K562 (cell line): Measurements from ENCODE around the gene MRPS18B. TPM values are rescaled to one million over a fixed set of nuclear protein-coding genes. Genes with fewer than 3 reads are reported as not detected.

ENCODE experiments used
- CBX5 ChIP-seq: IDR thresholded peaks from 2 replicates; pipeline ENCODE4 v1.6.1; 2014; ENCODE audit warnings: low read depth, borderline replicate concordance
- EP400 ChIP-seq: fragments of 450-650 bp; IDR thresholded peaks from 2 replicates; pipeline ENCODE4 v1.6.1; 2017; ENCODE audit warnings: antibody characterized with exemption, mild to moderate bottlenecking, moderate library complexity
- FOXA1 ChIP-seq: fragments of 450-650 bp; IDR thresholded peaks from 2 replicates; pipeline ENCODE4 v1.6.1; 2016; ENCODE audit warnings: mild to moderate bottlenecking, borderline replicate concordance
- GABPB2 ChIP-seq: fragments of 250-450 bp; sonication (Bioruptor Pico); conservative IDR thresholded peaks from 2 replicates; pipeline ENCODE4 v1.5.1; 2021; ENCODE audit warnings: mild to moderate bottlenecking
- HMG20A ChIP-seq: fragments of 450-650 bp; formaldehyde crosslinking; conservative IDR thresholded peaks from 2 replicates; pipeline ENCODE4 v1.4.0; 2020; ENCODE audit warnings: mild to moderate bottlenecking, mixed read lengths
- ILF3 ChIP-seq: fragments of 450-650 bp; IDR thresholded peaks from 2 replicates; pipeline ENCODE4 v1.6.1; 2018; ENCODE audit warnings: antibody characterized with exemption, mild to moderate bottlenecking, moderate library complexity, borderline replicate concordance
- MXI1 ChIP-seq: IDR thresholded peaks from 2 replicates; pipeline ENCODE4 v1.6.1; 2011; ENCODE audit warnings: low read depth, mild to moderate bottlenecking, improper control_type of control experiment, low read length
- MYNN ChIP-seq, 2 experiments: sonication (generic); formaldehyde crosslinking in 1 of 2; IDR thresholded peaks; 2 replicates each; pipeline versions ENCODE4 v1.5.0 to v1.6.1; 2016 to 2020; ENCODE audit warnings: antibody characterized with exemption in 1 of 2, missing genetic modification reagents in 1 of 2
- NFATC3 ChIP-seq: fragments of 450-650 bp; IDR thresholded peaks from 2 replicates; pipeline ENCODE4 v1.6.1; 2017; ENCODE audit warnings: mild to moderate bottlenecking
- NONO ChIP-seq, 2 experiments: fragments of 200-400 bp in 1 of 2; fragments of 450-650 bp in 1 of 2; formaldehyde crosslinking in 1 of 2; IDR thresholded peaks; 2 replicates each; pipeline ENCODE4 v1.6.1; 2017; ENCODE audit warnings: low read depth in 2 of 2, mild to moderate bottlenecking in 2 of 2, moderate library complexity in 2 of 2, low read length in 1 of 2
- RCOR1 ChIP-seq, 2 experiments: IDR thresholded peaks; 2 replicates each; pipeline ENCODE4 v1.6.1; 2012; ENCODE audit warnings: low read depth in 2 of 2, low read length in 2 of 2, borderline replicate concordance in 1 of 2, improper control_type of control experiment in 1 of 2
- RFX5 ChIP-seq: IDR thresholded peaks from 2 replicates; pipeline ENCODE4 v1.6.1; 2011; ENCODE audit warnings: low read depth, mild to moderate bottlenecking, improper control_type of control experiment, low read length
- SNRNP70 ChIP-seq: fragments of 200-400 bp; formaldehyde crosslinking; optimal IDR thresholded peaks from 2 replicates; pipeline ENCODE3; 2017; ENCODE audit warnings: low read depth, low read length
- WHSC1 ChIP-seq: IDR thresholded peaks from one replicate; pipeline ENCODE4 v1.6.1; 2012; ENCODE audit warnings: low read length, control low read depth, inconsistent platforms
- XRCC3 ChIP-seq: fragments of 450-650 bp; IDR thresholded peaks from 2 replicates; pipeline ENCODE4 v1.6.1; 2017; ENCODE audit warnings: mild to moderate bottlenecking, moderate library complexity
- ZNF274 ChIP-seq: IDR thresholded peaks from 2 replicates; pipeline ENCODE4 v1.6.1; 2011; ENCODE audit warnings: low read depth, mild to moderate bottlenecking, low read length, moderate library complexity, borderline replicate concordance
- ZNF436 ChIP-seq: fragments of 250-450, 450-650 bp; sonication (Bioruptor Pico); formaldehyde crosslinking; IDR thresholded peaks from 2 replicates; pipeline ENCODE4 v1.7.0; 2020; ENCODE audit warnings: mild to moderate bottlenecking
- polyA plus RNA-seq, 8 experiments: library from polyadenylated mRNA; depleted of rRNA in 4 of 8; stranded (reverse) in 5 of 8; unstranded in 3 of 8; fragments of >200 nt; fragmentation: Nextera tagmentation in 2 of 8; fragmentation: Illumina TruSeq in 1 of 8; extraction: Ambion mirVana in 2 of 8; extraction: Trizol in 1 of 8; gene quantifications; 2 replicates each; pipeline versions ENCODE4 v1.2.1 to v1.2.3, GENCODE V29; 2011 to 2014; ENCODE audit warnings: inconsistent platforms in 1 of 8, missing spikeins in 1 of 8
- total RNA-seq, 7 experiments: library from RNA; depleted of rRNA in 6 of 7; stranded (reverse); fragments of >200 nt in 6 of 7; fragmentation: Illumina TruSeq in 2 of 7; extraction: Trizol in 2 of 7; gene quantifications; 2 replicates each; pipeline versions ENCODE4 v1.2.1 to v1.2.3, GENCODE V29; 2011 to 2021; ENCODE audit warnings: low replicate concordance in 1 of 7
- TF ChIP-seq, protein P1 (sequence below): fragments of 450-650 bp; formaldehyde crosslinking; IDR thresholded peaks from 2 replicates; pipeline ENCODE4 v1.4.0; 2022; ENCODE audit warnings: missing genetic modification characterization
- TF ChIP-seq, protein P2 (sequence below): fragments of 200-800 bp; sonication (Bioruptor generic); IDR thresholded peaks from 2 replicates; pipeline ENCODE4 v1.6.1; 2017; ENCODE audit warnings: missing genetic modification characterization, missing compliant biosample characterization
- TF ChIP-seq, protein P3 (sequence below), 2 experiments: IDR thresholded peaks in 1 of 2; conservative IDR thresholded peaks in 1 of 2; 2 replicates each; pipeline ENCODE4 v1.6.1; 2016; ENCODE audit warnings: low read depth in 2 of 2, mild to moderate bottlenecking in 1 of 2, missing compliant biosample characterization in 1 of 2, missing genetic modification characterization in 1 of 2, moderate library complexity in 1 of 2
- TF ChIP-seq, protein P4 (sequence below): fragments of 450-650 bp; IDR thresholded peaks from 2 replicates; pipeline ENCODE4 v1.6.1; 2016; ENCODE audit warnings: low read depth, mild to moderate bottlenecking, moderate library complexity
- TF ChIP-seq, protein P5 (sequence below): fragments of 450-650 bp; formaldehyde crosslinking; conservative IDR thresholded peaks from 2 replicates; pipeline ENCODE4 v1.4.0; 2022; ENCODE audit warnings: mild to moderate bottlenecking, missing genetic modification characterization

The MRPS18B gene
- total and polyA plus RNA-seq, 9 of the 15 experiments (the other 6 are each of a cell fraction or from before 2014, with no cell fraction given): 132 to 383 (median 178) TPM

DNA sequence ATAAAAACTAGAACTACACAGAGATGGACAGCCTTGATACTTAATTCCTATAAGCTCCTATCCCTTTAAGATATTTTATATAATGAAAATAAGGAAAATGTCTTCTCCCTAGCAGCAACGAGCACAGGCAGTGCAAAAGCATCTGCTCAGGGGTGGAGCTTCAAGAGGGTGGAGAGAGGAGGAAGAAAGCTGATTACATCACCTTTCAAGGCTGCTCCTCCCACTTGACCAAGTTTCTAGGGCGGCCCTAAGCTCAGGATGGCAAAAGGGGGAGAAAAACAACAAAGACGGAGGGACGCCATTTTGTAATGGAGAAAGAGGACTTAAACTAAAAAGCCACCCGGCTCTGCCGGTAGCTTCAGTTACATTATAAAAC, 2.8 kb upstream of the MRPS18B start (continued):
- TF ChIP-seq MYNN (IDR thresholded peaks at IDR 0.05) (peak; percentile 51; the same call in 1 of the 2 replicates), MYNN (CRISPR knock-in tag; IDR thresholded peaks at IDR 0.05) (no peak), RFX5 (no peak), WHSC1 (no peak), CBX5 (no peak), ILF3 (no peak; the same call in 1 of the 2 replicates), EP400 (peak; percentile 95), GABPB2 (CRISPR knock-in tag) (no peak), NONO (IDR thresholded peaks at IDR 0.05; ENCODE audit: low read depth in 2 of 2, low read length in 1 of 2) (no peak), XRCC3 (no peak), NFATC3 (no peak), SNRNP70 (no peak), HMG20A (CRISPR knock-in tag) (no peak), MXI1 (peak; percentile 55; the same call in 1 of the 2 replicates), ZNF436 (CRISPR knock-in tag) (no peak; the same call in 1 of the 2 replicates), FOXA1 (no peak), RCOR1 (IDR thresholded peaks at IDR 0.05; ENCODE audit: borderline replicate concordance in 1 of 2, low read depth in 2 of 2, low read length in 2 of 2) (peak in 1 of 2 experiments; percentile 70; a peak in 1 of 4 replicates), ZNF274 (no peak)
- TF ChIP-seq, protein P1, sequence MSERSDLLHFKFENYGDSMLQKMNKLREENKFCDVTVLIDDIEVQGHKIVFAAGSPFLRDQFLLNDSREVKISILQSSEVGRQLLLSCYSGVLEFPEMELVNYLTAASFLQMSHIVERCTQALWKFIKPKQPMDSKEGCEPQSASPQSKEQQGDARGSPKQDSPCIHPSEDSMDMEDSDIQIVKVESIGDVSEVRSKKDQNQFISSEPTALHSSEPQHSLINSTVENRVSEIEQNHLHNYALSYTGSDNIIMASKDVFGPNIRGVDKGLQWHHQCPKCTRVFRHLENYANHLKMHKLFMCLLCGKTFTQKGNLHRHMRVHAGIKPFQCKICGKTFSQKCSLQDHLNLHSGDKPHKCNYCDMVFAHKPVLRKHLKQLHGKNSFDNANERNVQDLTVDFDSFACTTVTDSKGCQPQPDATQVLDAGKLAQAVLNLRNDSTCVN (CRISPR knock-in tag): no peak
- TF ChIP-seq, protein P2, sequence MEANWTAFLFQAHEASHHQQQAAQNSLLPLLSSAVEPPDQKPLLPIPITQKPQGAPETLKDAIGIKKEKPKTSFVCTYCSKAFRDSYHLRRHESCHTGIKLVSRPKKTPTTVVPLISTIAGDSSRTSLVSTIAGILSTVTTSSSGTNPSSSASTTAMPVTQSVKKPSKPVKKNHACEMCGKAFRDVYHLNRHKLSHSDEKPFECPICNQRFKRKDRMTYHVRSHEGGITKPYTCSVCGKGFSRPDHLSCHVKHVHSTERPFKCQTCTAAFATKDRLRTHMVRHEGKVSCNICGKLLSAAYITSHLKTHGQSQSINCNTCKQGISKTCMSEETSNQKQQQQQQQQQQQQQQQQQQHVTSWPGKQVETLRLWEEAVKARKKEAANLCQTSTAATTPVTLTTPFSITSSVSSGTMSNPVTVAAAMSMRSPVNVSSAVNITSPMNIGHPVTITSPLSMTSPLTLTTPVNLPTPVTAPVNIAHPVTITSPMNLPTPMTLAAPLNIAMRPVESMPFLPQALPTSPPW (CRISPR knock-in tag): peak; percentile 81
- TF ChIP-seq, protein P3, sequence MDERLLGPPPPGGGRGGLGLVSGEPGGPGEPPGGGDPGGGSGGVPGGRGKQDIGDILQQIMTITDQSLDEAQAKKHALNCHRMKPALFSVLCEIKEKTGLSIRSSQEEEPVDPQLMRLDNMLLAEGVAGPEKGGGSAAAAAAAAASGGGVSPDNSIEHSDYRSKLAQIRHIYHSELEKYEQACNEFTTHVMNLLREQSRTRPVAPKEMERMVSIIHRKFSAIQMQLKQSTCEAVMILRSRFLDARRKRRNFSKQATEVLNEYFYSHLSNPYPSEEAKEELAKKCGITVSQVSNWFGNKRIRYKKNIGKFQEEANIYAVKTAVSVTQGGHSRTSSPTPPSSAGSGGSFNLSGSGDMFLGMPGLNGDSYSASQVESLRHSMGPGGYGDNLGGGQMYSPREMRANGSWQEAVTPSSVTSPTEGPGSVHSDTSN (CRISPR knock-in tag; IDR thresholded peaks at IDR 0.05; ENCODE audit: low read depth): no peak
- TF ChIP-seq, protein P3 (tag; conservative IDR thresholded peaks at IDR 0.05; ENCODE audit: low read depth): no peak
- TF ChIP-seq, protein P4, sequence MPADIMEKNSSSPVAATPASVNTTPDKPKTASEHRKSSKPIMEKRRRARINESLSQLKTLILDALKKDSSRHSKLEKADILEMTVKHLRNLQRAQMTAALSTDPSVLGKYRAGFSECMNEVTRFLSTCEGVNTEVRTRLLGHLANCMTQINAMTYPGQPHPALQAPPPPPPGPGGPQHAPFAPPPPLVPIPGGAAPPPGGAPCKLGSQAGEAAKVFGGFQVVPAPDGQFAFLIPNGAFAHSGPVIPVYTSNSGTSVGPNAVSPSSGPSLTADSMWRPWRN: no peak
- TF ChIP-seq, protein P5, sequence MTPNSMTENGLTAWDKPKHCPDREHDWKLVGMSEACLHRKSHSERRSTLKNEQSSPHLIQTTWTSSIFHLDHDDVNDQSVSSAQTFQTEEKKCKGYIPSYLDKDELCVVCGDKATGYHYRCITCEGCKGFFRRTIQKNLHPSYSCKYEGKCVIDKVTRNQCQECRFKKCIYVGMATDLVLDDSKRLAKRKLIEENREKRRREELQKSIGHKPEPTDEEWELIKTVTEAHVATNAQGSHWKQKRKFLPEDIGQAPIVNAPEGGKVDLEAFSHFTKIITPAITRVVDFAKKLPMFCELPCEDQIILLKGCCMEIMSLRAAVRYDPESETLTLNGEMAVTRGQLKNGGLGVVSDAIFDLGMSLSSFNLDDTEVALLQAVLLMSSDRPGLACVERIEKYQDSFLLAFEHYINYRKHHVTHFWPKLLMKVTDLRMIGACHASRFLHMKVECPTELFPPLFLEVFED (CRISPR knock-in tag): peak; percentile 2; the same call in 1 of the 2 replicates
